Pancreas (tissue), 10 donors: ENCODE results near the gene NCS1. TPM values are rescaled to one million over a fixed set of nuclear protein-coding genes. Genes with fewer than 3 reads are reported as not detected.

ENCODE experiments used
- ATAC-seq, 4 donors: fragments of 200-7000 bp; cut with Tn5 transposase; one replicate each; pipeline versions ENCODE4 v1.8.0 to v1.9.1; 2020; ENCODE audit warnings: mild to moderate bottlenecking in 4 of 4, moderate library complexity in 4 of 4
- DNase-seq, 6 donors: peaks; one replicate each; pipeline ENCODE4 v3.0.0-alpha.2; 2020
- FAIRE-seq: peaks from 2 replicates; lab custom pipeline; 2012; peaks lifted over from hg19 to GRCh38; lab: Jason Lieb, UNC
- H3K27ac ChIP-seq, 4 donors: fragments of 200-600 bp; sonication (generic); 1 replicate in 3 of 4; 2 replicates in 1 of 4; pipeline versions ENCODE4 v1.5.0 to v1.8.0; 2020
- H3K27me3 ChIP-seq, 4 donors: fragments of 200-600 bp; one replicate each; pipeline ENCODE4 v1.8.0; 2021
- H3K36me3 ChIP-seq, 3 donors: fragments of 200-600 bp; sonication (generic) in 1 of 3; one replicate each; pipeline versions ENCODE4 v1.5.0 to v1.8.0; 2020 to 2021
- H3K4me1 ChIP-seq, 3 donors: fragments of 200-600 bp; one replicate each; pipeline ENCODE4 v1.8.0; 2021
- H3K4me3 ChIP-seq, 4 donors: fragments of 200-600 bp; sonication (generic) in 2 of 4; one replicate each; pipeline versions ENCODE4 v1.5.0 to v1.8.0; 2020 to 2021
- H3K9me3 ChIP-seq, 4 donors: fragments of 200-600 bp; one replicate each; pipeline ENCODE4 v1.8.0; 2021
- WGBS, 2 donors: extraction: QIAGEN DNeasy Blood & Tissue Kit; methylation state at CpG; one replicate each; pipeline ENCODE4 v1.1.7; 2013; 5-methylcytosine and 5-hydroxymethylcytosine counted together
- intact Hi-C, 3 donors: fragments of 100-400 bp; cut with DNase I; formaldehyde crosslinking; loops; one replicate each; pipeline versions ENCODE4 v1.11.1 to v1.14.2; 2022
- polyA plus RNA-seq, 2 donors: library from polyadenylated mRNA; stranded (reverse); fragments of 200-250 nt; gene quantifications; one replicate each; pipeline ENCODE4 v1.2.3, GENCODE V29; 2013
- total RNA-seq, 6 donors: library from RNA; stranded (reverse); fragmentation: NEBNext Ultra II Directional in 4 of 6; extraction: Animal tissue kit (Norgen Biotek cat#: 25700) in 4 of 6; gene quantifications; one replicate each; pipeline versions ENCODE4 v1.2.1 to v1.2.4, GENCODE V29; 2021 to 2023
- TF ChIP-seq, protein P1 (sequence below), 4 donors: fragments of 200-600 bp; sonication (generic) in 3 of 4; IDR thresholded peaks; one replicate each; pipeline versions ENCODE4 v1.5.0 to v1.8.0; 2021; ENCODE audit warnings: antibody characterized with exemption in 4 of 4
- donor health status: healthy with polysubstance abuse.
- donor health status: DM: no; HTN: no; CAD: no; lungs with moderate emphysema.
- donor health status: DM: no; HTN: no; CAD: no.
- donor health status: control.
- donor health status: control.
- donor health status: Bipolar disorder and iron deficiency.
- donor health status: DM: yes; HTN: yes; CAD: no.
- donor health status: DM: no; HTN: no; CAD: no.
- donor health status: DM: no; HTN: no; CAD: no.
- donor health status: DM: yes; HTN: yes; CAD: no.

NCS1 gene
- total and polyA plus RNA-seq, 8 donors = 3.0 to 8.6 (median 4.9) TPM

DNA sequence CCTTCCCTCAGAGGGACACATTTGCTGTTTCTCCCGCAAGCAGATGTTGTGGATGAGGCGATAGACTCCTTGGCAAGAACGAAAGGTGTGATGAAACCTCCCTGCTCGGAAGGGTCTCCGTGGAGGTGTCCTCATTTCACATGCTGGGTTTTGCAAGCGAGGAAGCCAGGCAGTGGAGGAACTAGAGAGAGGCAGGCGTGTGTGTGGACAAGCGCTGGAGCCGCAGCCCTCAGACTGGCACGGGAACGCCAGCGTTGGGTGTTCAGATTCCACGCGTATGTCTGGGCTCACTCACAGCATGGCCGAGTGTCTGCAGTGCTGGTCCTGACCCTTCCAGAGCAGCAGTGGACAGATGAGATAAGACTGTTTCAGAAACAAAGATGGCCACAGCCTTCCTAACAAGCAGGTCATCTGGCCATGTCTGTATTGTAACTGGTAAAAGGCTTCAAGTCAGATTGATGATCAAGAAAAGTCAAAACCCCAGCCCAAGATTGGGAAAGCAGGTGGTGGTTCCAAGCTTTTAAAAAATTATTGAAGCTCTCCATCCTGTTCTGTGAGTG, 35.0 kb upstream of the NCS1 start:
- FAIRE-seq (no peak), DNase-seq (no peak), ATAC-seq (no peak)
- 92 to 93% methylated on average over 15 of the region's 15 CpGs for WGBS, 2 donors
- TF ChIP-seq, protein P1, sequence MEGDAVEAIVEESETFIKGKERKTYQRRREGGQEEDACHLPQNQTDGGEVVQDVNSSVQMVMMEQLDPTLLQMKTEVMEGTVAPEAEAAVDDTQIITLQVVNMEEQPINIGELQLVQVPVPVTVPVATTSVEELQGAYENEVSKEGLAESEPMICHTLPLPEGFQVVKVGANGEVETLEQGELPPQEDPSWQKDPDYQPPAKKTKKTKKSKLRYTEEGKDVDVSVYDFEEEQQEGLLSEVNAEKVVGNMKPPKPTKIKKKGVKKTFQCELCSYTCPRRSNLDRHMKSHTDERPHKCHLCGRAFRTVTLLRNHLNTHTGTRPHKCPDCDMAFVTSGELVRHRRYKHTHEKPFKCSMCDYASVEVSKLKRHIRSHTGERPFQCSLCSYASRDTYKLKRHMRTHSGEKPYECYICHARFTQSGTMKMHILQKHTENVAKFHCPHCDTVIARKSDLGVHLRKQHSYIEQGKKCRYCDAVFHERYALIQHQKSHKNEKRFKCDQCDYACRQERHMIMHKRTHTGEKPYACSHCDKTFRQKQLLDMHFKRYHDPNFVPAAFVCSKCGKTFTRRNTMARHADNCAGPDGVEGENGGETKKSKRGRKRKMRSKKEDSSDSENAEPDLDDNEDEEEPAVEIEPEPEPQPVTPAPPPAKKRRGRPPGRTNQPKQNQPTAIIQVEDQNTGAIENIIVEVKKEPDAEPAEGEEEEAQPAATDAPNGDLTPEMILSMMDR (IDR thresholded peaks at IDR 0.05) = no peak
- Histone ChIP-seq H3K4me1 (no peaks in the 10 kb centered on the region), H3K36me3 (no peaks in the 10 kb centered on the region), H3K27ac (no peak overlapping the region), H3K4me3 (no peak overlapping the region), H3K9me3 (no peaks in the 10 kb centered on the region), H3K27me3 (no peaks in the 10 kb centered on the region)
- intact Hi-C loops = no loop called here

DNA sequence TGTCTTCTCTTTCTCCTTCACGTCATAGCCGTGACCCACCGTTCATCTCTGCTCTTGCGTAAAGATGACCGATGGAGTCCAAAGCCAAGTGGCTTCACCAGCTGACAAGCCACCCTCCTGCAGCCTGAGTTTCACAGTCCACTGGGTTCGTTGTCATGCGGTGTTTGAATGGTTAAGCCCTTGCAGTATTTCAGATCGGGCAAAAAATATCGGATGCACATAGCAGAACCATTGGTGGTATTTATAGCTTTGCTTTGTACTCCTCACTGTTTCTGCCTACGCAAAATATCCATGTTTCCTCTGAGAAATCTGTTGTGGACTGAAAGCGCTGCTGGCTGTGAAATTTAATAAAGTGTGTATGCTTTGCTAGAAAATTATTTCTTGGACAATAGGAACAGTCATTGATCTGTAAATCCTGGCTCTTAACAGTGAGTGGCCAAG, 34.5 kb upstream of the NCS1 start:
- no peaks in the 10 kb centered on the region for H3K27me3 ChIP-seq
- H3K27ac ChIP-seq = no peak overlapping the region
- 91 to 93% methylated on average over 11 of the region's 11 CpGs for WGBS, 2 donors
- no peaks in the 10 kb centered on the region for H3K4me1 ChIP-seq
- FAIRE-seq (no peak), ATAC-seq (no peak), DNase-seq (no peak)
- H3K4me3 ChIP-seq = no peak overlapping the region
- H3K9me3 ChIP-seq = no peaks in the 10 kb centered on the region
- H3K36me3 ChIP-seq = no peaks in the 10 kb centered on the region
- TF ChIP-seq, protein P1 (IDR thresholded peaks at IDR 0.05) = no peak
- intact Hi-C loops = no loop called here

DNA sequence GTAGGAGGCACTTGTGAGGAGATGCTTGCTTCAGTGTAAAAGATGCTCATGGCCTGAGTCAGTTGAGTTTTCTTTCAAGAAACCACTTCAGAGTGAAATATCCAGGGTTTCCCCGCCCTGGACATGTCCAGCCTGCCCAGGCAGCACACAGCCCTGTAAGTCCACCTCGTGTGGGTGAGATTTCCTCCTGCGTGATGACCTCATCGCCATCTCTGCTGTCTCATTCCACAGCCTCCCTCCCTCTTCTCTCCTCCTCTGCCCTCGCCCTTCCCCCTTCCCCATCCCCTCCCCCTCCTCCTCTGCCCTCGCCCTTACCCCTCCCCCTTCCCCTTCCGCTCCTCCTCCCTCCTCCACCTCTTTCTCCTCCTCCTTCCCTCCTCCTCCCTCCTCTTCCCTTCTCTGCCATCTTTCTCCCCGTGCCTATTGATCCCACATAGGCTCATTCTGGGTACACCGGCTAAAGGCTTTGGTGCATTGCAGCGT, 34.0 kb upstream of the NCS1 start:
- FAIRE-seq (no peak), ATAC-seq (peak in 3 of 4 donors; percentile 29 to 77 (median 60)), DNase-seq (peak in 1 of 6 donors; percentile 35)
- TF ChIP-seq, protein P1 (IDR thresholded peaks at IDR 0.05) = no peak
- H3K4me3 ChIP-seq = no peak overlapping the region
- WGBS, 2 donors = 66 to 69% methylated on average over 10 of the region's 10 CpGs
- no peaks in the 10 kb centered on the region for H3K4me1 ChIP-seq
- no peak overlapping the region for H3K27ac ChIP-seq
- H3K27me3 ChIP-seq = no peaks in the 10 kb centered on the region
- intact Hi-C loops = no loop called here
- no peaks in the 10 kb centered on the region for H3K9me3 ChIP-seq
- H3K36me3 ChIP-seq = no peaks in the 10 kb centered on the region

DNA sequence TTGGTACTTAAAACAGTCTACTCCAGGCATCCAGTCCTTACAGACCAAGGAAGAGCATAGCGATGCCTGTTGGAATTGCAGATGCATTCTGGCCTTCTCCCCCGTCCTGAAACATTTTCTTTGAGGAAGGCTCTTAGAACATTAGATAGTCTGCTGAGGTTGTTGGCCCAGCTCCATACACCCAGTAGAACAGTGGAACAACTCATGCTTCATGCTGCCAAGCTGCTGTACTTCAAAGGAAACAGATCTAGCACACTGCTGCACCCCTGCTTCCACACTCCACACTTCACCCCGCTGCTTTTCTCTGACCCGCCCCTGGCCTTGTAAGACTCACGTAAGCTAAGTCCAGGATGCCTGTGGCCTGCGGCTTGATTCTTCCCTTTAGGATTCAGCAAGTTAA, 33.4 kb upstream of the NCS1 start:
- H3K4me1 ChIP-seq = no peaks in the 10 kb centered on the region
- H3K4me3 ChIP-seq = no peak overlapping the region
- FAIRE-seq = no peak
- TF ChIP-seq, protein P1 (IDR thresholded peaks at IDR 0.05) = no peak
- no peak for DNase-seq
- no peaks in the 10 kb centered on the region for H3K9me3 ChIP-seq
- no peaks in the 10 kb centered on the region for H3K27me3 ChIP-seq
- intact Hi-C loops = no loop called here
- WGBS, 2 donors = 76 to 78% methylated on average over 6 of the region's 6 CpGs
- no peak overlapping the region for H3K27ac ChIP-seq
- no peaks in the 10 kb centered on the region for H3K36me3 ChIP-seq
- ATAC-seq = peak in 3 of 4 donors; percentile 42 to 53 (median 50)

DNA sequence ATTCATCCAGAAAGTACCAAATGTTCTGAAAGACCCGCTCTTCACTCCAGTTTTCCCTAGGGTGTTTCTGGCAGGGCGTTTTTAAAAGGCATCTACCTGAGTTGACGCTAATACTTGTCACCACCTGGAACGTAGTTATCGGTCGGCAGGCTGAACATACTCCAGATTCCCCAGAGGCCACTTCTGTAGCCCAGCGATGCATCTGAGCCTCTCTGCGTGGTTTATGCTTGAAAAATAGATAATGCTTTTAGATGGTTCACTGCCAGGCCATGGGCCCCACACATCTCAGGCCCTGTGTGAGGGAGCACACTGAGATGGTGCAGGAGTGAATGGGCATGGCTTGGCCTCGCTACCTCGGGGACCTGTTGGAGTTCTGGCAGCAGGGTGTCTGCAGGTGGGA, 33.0 kb upstream of the NCS1 start:
- WGBS, 2 donors = 93 to 95% methylated on average over 10 of the region's 10 CpGs
- no peak overlapping the region for H3K27ac ChIP-seq
- H3K27me3 ChIP-seq = no peaks in the 10 kb centered on the region
- no peaks in the 10 kb centered on the region for H3K36me3 ChIP-seq
- no peak overlapping the region for H3K4me3 ChIP-seq
- H3K4me1 ChIP-seq = no peaks in the 10 kb centered on the region
- ATAC-seq (no peak), FAIRE-seq (no peak), DNase-seq (no peak)
- no peaks in the 10 kb centered on the region for H3K9me3 ChIP-seq
- TF ChIP-seq, protein P1 (IDR thresholded peaks at IDR 0.05) = no peak
- intact Hi-C loops = no loop called here
